Mesenchymal stem cell (in vitro differentiated cells and primary cell): ENCODE measurements around the gene MIDN.

Experiments
- DNase-seq: peaks from one replicate; pipeline ENCODE4 v3.0.0-alpha.2; 2013
- H2AFZ ChIP-seq: one replicate; pipeline ENCODE4 v1.6.1; 2013; ENCODE audit warnings: low read depth, mild to moderate bottlenecking, control low read depth, inconsistent platforms, low read length, moderate library complexity
- H2AK5ac ChIP-seq: 2 replicates; pipeline ENCODE4 v1.6.1; 2013; ENCODE audit warnings: low read length, moderate library complexity, mild to moderate bottlenecking, inconsistent platforms; ENCODE audit not compliant: severe bottlenecking
- H2BK120ac ChIP-seq: one replicate; pipeline ENCODE4 v1.6.1; 2013; ENCODE audit warnings: low read depth, mild to moderate bottlenecking, inconsistent platforms, low read length, moderate library complexity
- H2BK12ac ChIP-seq, 2 experiments: one replicate each; pipeline ENCODE4 v1.6.1; 2013; ENCODE audit warnings: inconsistent platforms in 2 of 2, low read length in 2 of 2, mild to moderate bottlenecking in 2 of 2, moderate library complexity in 2 of 2, control low read depth in 1 of 2
- H2BK15ac ChIP-seq: one replicate; pipeline ENCODE4 v1.6.1; 2013; ENCODE audit warnings: mild to moderate bottlenecking, low read depth, inconsistent platforms; ENCODE audit not compliant: poor library complexity, severe bottlenecking
- H2BK5ac ChIP-seq: 2 replicates; pipeline ENCODE4 v1.6.1; 2013; ENCODE audit warnings: low read depth, mild to moderate bottlenecking, low read length, control low read depth, inconsistent platforms; ENCODE audit not compliant: poor library complexity, severe bottlenecking
- H3K14ac ChIP-seq, 2 experiments: one replicate each; pipeline ENCODE4 v1.6.1; 2013; ENCODE audit warnings: inconsistent platforms in 2 of 2, low read length in 2 of 2, control low read depth in 1 of 2, mild to moderate bottlenecking in 1 of 2, moderate library complexity in 1 of 2
- H3K18ac ChIP-seq, 2 experiments: one replicate each; pipeline ENCODE4 v1.6.1; 2013; ENCODE audit warnings: inconsistent platforms in 2 of 2, low read length in 2 of 2, control low read depth in 1 of 2, low read depth in 1 of 2, mild to moderate bottlenecking in 1 of 2
- H3K23ac ChIP-seq, 2 experiments: one replicate each; pipeline ENCODE4 v1.6.1; 2013; ENCODE audit warnings: inconsistent platforms in 2 of 2, low read length in 2 of 2, mild to moderate bottlenecking in 2 of 2, moderate library complexity in 2 of 2, control low read depth in 1 of 2
- H3K27ac ChIP-seq: 2 replicates; pipeline ENCODE4 v1.5.1; 2013; ENCODE audit warnings: mild to moderate bottlenecking, moderate library complexity, low read length, control low read depth, inconsistent platforms; ENCODE audit not compliant: poor library complexity, severe bottlenecking
- H3K27me3 ChIP-seq, 2 experiments: 2 replicates each; pipeline versions ENCODE4 v1.6.1 to v1.7.0; 2013; ENCODE audit warnings: low read length in 2 of 2, mild to moderate bottlenecking in 2 of 2, moderate library complexity in 2 of 2, control low read depth in 1 of 2, inconsistent platforms in 1 of 2; ENCODE audit not compliant: control insufficient read depth in 1 of 2, insufficient read depth in 1 of 2
- H3K36me3 ChIP-seq, 2 experiments: 2 replicates each; pipeline versions ENCODE4 v1.6.1 to v1.7.0; 2013; ENCODE audit warnings: low read length in 2 of 2, control low read depth in 1 of 2, inconsistent platforms in 1 of 2, low read depth in 1 of 2, mild to moderate bottlenecking in 1 of 2; ENCODE audit not compliant: insufficient read depth in 2 of 2, control insufficient read depth in 1 of 2
- H3K4ac ChIP-seq, 2 experiments: one replicate each; pipeline ENCODE4 v1.6.1; 2013; ENCODE audit warnings: inconsistent platforms in 2 of 2, low read length in 2 of 2, mild to moderate bottlenecking in 2 of 2, moderate library complexity in 2 of 2, control low read depth in 1 of 2, low read depth in 1 of 2
- H3K4me1 ChIP-seq: 2 replicates; pipeline ENCODE4 v1.6.1; 2013; ENCODE audit warnings: low read depth, low read length, control low read depth; ENCODE audit not compliant: control insufficient read depth, insufficient read depth
- H3K4me2 ChIP-seq: 2 replicates; pipeline ENCODE4 v1.6.1; 2013; ENCODE audit warnings: low read length, mild to moderate bottlenecking, inconsistent platforms; ENCODE audit not compliant: poor library complexity, severe bottlenecking
- H3K4me3 ChIP-seq, 2 experiments: 2 replicates each; pipeline versions ENCODE4 v1.5.1 to v1.7.0; 2013; ENCODE audit warnings: low read length in 2 of 2, mild to moderate bottlenecking in 2 of 2, control low read depth in 1 of 2, low read depth in 1 of 2; ENCODE audit not compliant: insufficient read depth in 1 of 2
- H3K79me1 ChIP-seq: replicated peaks from 2 replicates; pipeline ENCODE4 v1.6.1; 2013; ENCODE audit warnings: mild to moderate bottlenecking, control low read depth, low read length, inconsistent platforms; ENCODE audit not compliant: poor library complexity, severe bottlenecking
- H3K9ac ChIP-seq: 2 replicates; pipeline ENCODE4 v1.7.0; 2013; ENCODE audit warnings: mild to moderate bottlenecking, low read length, moderate library complexity
- H3K9me3 ChIP-seq: 2 replicates; pipeline ENCODE4 v1.7.0; 2013; ENCODE audit warnings: mild to moderate bottlenecking, low read length; ENCODE audit not compliant: control insufficient read depth
- H4K8ac ChIP-seq: one replicate; pipeline ENCODE4 v1.6.1; 2013; ENCODE audit warnings: inconsistent platforms, mild to moderate bottlenecking, low read length, moderate library complexity
- H4K91ac ChIP-seq: one replicate; pipeline ENCODE4 v1.6.1; 2013; ENCODE audit warnings: mild to moderate bottlenecking, low read length, inconsistent platforms
- WGBS: methylation state at CpG from one replicate; pipeline ENCODE4 v1.1.7; 2013; ENCODE audit warnings: mixed read lengths; 5-methylcytosine and 5-hydroxymethylcytosine counted together

The MIDN gene

GRCh38 chr19:1283207-1283916, 35.0 kb downstream of the MIDN start:
- no peak for DNase-seq
- no peak overlapping the region for H3K18ac ChIP-seq
- H3K4me3 ChIP-seq = no peak overlapping the region
- H3K27ac ChIP-seq = no peak overlapping the region
- H2AFZ ChIP-seq = no peak overlapping the region
- H3K4me2 ChIP-seq = no peak overlapping the region
- 86% methylated on average over 28 of the region's 29 CpGs for WGBS
- no peak overlapping the region for H2AK5ac ChIP-seq
- H3K4me1 ChIP-seq = peaks cover 12% of the 10 kb centered on the region
- H4K8ac ChIP-seq = no peak overlapping the region
- peaks cover 37 to 49% of the 10 kb centered on the region in 2 experiments for H3K27me3 ChIP-seq
- H3K9me3 ChIP-seq = no peaks in the 10 kb centered on the region
- no peak overlapping the region for H2BK12ac ChIP-seq
- H3K36me3 ChIP-seq = peaks cover 9 to 26% of the 10 kb centered on the region in 2 experiments
- no peak overlapping the region for H2BK5ac ChIP-seq
- no peak overlapping the region for H3K4ac ChIP-seq
- peaks cover 9% of the 10 kb centered on the region for H3K79me1 ChIP-seq
- H4K91ac ChIP-seq = no peak overlapping the region
- no peak overlapping the region for H3K9ac ChIP-seq
- H2BK15ac ChIP-seq = no peak overlapping the region
- H3K14ac ChIP-seq = no peak overlapping the region
- H3K23ac ChIP-seq = no peak overlapping the region
- H2BK120ac ChIP-seq = no peak overlapping the region

- WGBS = 87% methylated on average over 11 of the region's 12 CpGs
Observed at GRCh38 chr19:1283917-1284292, 35.5 kb downstream of the MIDN start.

GRCh38 chr19:1284293-1284978, 36.1 kb downstream of the MIDN start:
- Histone ChIP-seq H2BK12ac (no peak overlapping the region), H3K14ac (no peak overlapping the region), H2BK15ac (no peak overlapping the region), H3K79me1 (peaks cover 2% of the 10 kb centered on the region), H3K23ac (no peak overlapping the region), H3K27ac (no peak overlapping the region), H3K4me3 (no peak overlapping the region), H2BK5ac (no peak overlapping the region), H3K4me1 (peaks cover 12% of the 10 kb centered on the region), H4K91ac (no peak overlapping the region), H2AK5ac (no peak overlapping the region), H3K27me3 (peaks cover 37 to 60% of the 10 kb centered on the region in 2 experiments), H4K8ac (no peak overlapping the region), H2BK120ac (no peak overlapping the region), H3K9ac (no peak overlapping the region), H3K4me2 (no peak overlapping the region), H3K4ac (no peak overlapping the region), H3K18ac (no peak overlapping the region), H2AFZ (no peak overlapping the region), H3K36me3 (peaks cover 2 to 16% of the 10 kb centered on the region in 2 experiments), H3K9me3 (no peaks in the 10 kb centered on the region)
- WGBS = 82% methylated on average over 20 of the region's 20 CpGs
- DNase-seq = no peak

More at GRCh38 chr19:1283917-1284292, 35.5 kb downstream of the MIDN start:
- H3K4me2 ChIP-seq = no peak overlapping the region
- H3K4ac ChIP-seq = no peak overlapping the region
- no peak overlapping the region for H3K4me3 ChIP-seq
- peaks cover 37 to 55% of the 10 kb centered on the region in 2 experiments for H3K27me3 ChIP-seq
- peaks cover 8 to 21% of the 10 kb centered on the region in 2 experiments for H3K36me3 ChIP-seq
- H2BK120ac ChIP-seq = no peak overlapping the region
- no peak overlapping the region for H2BK5ac ChIP-seq
- H2BK12ac ChIP-seq = no peak overlapping the region
- no peak overlapping the region for H3K23ac ChIP-seq
- H3K9ac ChIP-seq = no peak overlapping the region
- H3K4me1 ChIP-seq = peaks cover 12% of the 10 kb centered on the region
- H4K8ac ChIP-seq = no peak overlapping the region
- no peak for DNase-seq
- no peak overlapping the region for H2AK5ac ChIP-seq
- H3K18ac ChIP-seq = no peak overlapping the region
- no peak overlapping the region for H3K14ac ChIP-seq
- no peak overlapping the region for H2BK15ac ChIP-seq
- H4K91ac ChIP-seq = no peak overlapping the region
- H3K79me1 ChIP-seq = peaks cover 7% of the 10 kb centered on the region
- no peaks in the 10 kb centered on the region for H3K9me3 ChIP-seq
- no peak overlapping the region for H3K27ac ChIP-seq
- no peak overlapping the region for H2AFZ ChIP-seq

- Histone ChIP-seq H3K4me3 (peak overlapping the region in 1 of 2 experiments; percentile 17), H3K9ac (no peak overlapping the region), H3K4me2 (no peak overlapping the region), H3K36me3 (peaks cover 0 to 9% of the 10 kb centered on the region in 2 experiments), H2BK12ac (no peak overlapping the region), H3K4ac (no peak overlapping the region), H2BK120ac (no peak overlapping the region), H3K79me1 (no peaks in the 10 kb centered on the region), H3K9me3 (no peaks in the 10 kb centered on the region), H3K18ac (no peak overlapping the region), H2BK15ac (peak overlapping the region; percentile 66), H2AFZ (no peak overlapping the region), H3K27me3 (peaks cover 37 to 66% of the 10 kb centered on the region in 2 experiments), H3K27ac (no peak overlapping the region), H2AK5ac (no peak overlapping the region), H3K4me1 (peaks cover 11% of the 10 kb centered on the region), H4K91ac (no peak overlapping the region), H3K14ac (no peak overlapping the region), H4K8ac (no peak overlapping the region), H2BK5ac (no peak overlapping the region), H3K23ac (no peak overlapping the region)
- DNase-seq = no peak
- WGBS = 32% methylated on average over 33 of the region's 51 CpGs
Observed at GRCh38 chr19:1284979-1285736, 36.8 kb downstream of the MIDN start.
